ENCODE data around the gene CREB3L1.

CREB3L1 gene

GRCh38 chr11:46330563-46331281 lies 53.3 kb downstream of the CREB3L1 start:
- DNase-seq (ENCODE audit: insufficient read length, low spot score), result no peak
- FAIRE-seq, result no peak
- no peak for TF ChIP-seq CTCF (IDR thresholded peaks at IDR 0.05; ENCODE audit: insufficient read depth, missing control alignments)

GRCh38 chr11:46331282-46331984 lies 54.0 kb downstream of the CREB3L1 start:
- FAIRE-seq (no peak), DNase-seq (ENCODE audit: insufficient read length, low spot score) (no peak)
- no peak for TF ChIP-seq CTCF (IDR thresholded peaks at IDR 0.05; ENCODE audit: insufficient read depth, missing control alignments)

GRCh38 chr11:46332093-46332567 lies 54.7 kb downstream of the CREB3L1 start:
- DNase-seq (ENCODE audit: insufficient read length, low spot score), result no peak
- no peak for FAIRE-seq
- TF ChIP-seq CTCF (IDR thresholded peaks at IDR 0.05; ENCODE audit: insufficient read depth, missing control alignments), result no peak

- TF ChIP-seq CTCF (IDR thresholded peaks at IDR 0.05; ENCODE audit: insufficient read depth, missing control alignments), result no peak
- DNase-seq (ENCODE audit: insufficient read length, low spot score) (no peak), FAIRE-seq (no peak)
These were observed 55.3 kb downstream of the CREB3L1 start for GRCh38 chr11:46332568-46333393.

GRCh38 chr11:46333394-46333947 lies 56.0 kb downstream of the CREB3L1 start:
- no peak for TF ChIP-seq CTCF (IDR thresholded peaks at IDR 0.05; ENCODE audit: insufficient read depth, missing control alignments)
- no peak for DNase-seq (ENCODE audit: insufficient read length, low spot score)
- no peak for FAIRE-seq

- no peak for DNase-seq (ENCODE audit: insufficient read length, low spot score)
- TF ChIP-seq CTCF (IDR thresholded peaks at IDR 0.05; ENCODE audit: insufficient read depth, missing control alignments), result no peak
- FAIRE-seq, result no peak
These were observed 56.7 kb downstream of the CREB3L1 start for GRCh38 chr11:46334211-46334610.
